OCI-LY1 (cell line): ENCODE measurements around the gene CCSAP.

Source experiments
- EZH2 ChIP-seq: fragments of 200-600 bp; sonication (generic), shearing (Covaris generic); IDR thresholded peaks from 2 replicates; pipeline ENCODE4 v1.8.0; 2017; ENCODE audit warnings: borderline replicate concordance, mixed run types, mild to moderate bottlenecking, antibody characterized with exemption, low read length, moderate library complexity, mixed read lengths
- TF ChIP-seq, protein P1 (sequence below): fragments of 200-600 bp; sonication (generic), shearing (Covaris generic); IDR thresholded peaks from 2 replicates; pipeline ENCODE4 v1.5.1; 2017; ENCODE audit warnings: mild to moderate bottlenecking, antibody characterized with exemption, low read length, moderate library complexity, mixed read lengths

DNA sequence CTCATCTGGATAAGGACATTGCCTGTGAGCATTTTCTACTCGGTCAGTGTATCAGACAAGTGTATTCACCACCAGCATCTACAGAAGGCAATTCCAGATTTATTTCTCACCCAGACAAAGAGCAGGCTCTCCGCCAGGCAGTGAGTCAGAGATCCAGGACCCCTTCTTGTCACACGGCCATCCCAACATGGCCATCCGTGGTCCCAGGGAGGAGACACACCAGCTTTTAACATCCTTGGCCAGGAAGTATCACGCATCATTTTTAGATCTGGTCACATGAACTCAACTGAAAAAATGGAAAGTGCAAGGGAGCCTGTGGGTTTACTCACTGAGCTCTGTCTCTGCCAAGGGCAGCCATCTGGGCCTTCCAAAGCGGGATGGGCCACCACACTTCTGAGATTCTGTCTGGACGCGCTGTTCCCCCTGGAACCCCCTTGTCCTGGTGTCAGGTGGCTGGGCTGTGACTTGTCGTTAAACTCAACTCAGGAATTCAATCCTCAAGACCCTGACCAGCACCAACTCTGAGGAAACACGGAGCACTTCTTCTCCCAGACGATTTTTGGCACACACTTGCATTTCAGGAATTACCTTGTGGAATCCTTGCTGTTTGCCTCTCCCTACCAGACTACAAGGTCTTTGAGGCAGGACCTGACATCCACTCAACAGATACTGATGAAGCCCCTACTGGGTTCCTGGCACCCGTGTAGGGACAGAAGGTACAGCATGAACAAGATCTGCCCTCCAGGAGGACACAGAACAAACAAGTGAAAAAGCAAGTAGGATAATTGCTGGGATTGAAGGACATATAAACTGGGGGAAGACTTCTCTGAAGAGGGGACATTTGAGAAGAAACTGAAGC, 21.6 kb upstream of the CCSAP start:
- TF ChIP-seq, protein P1, sequence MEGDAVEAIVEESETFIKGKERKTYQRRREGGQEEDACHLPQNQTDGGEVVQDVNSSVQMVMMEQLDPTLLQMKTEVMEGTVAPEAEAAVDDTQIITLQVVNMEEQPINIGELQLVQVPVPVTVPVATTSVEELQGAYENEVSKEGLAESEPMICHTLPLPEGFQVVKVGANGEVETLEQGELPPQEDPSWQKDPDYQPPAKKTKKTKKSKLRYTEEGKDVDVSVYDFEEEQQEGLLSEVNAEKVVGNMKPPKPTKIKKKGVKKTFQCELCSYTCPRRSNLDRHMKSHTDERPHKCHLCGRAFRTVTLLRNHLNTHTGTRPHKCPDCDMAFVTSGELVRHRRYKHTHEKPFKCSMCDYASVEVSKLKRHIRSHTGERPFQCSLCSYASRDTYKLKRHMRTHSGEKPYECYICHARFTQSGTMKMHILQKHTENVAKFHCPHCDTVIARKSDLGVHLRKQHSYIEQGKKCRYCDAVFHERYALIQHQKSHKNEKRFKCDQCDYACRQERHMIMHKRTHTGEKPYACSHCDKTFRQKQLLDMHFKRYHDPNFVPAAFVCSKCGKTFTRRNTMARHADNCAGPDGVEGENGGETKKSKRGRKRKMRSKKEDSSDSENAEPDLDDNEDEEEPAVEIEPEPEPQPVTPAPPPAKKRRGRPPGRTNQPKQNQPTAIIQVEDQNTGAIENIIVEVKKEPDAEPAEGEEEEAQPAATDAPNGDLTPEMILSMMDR = no peak
- no peak for TF ChIP-seq EZH2
